H9 (cell line): Measurements from ENCODE around the gene CCNJL. TPM values are rescaled to one million over a fixed set of nuclear protein-coding genes. Genes with fewer than 3 reads are reported as not detected.

Experiments
- DNase-seq: peaks from one replicate; pipeline ENCODE4 v3.0.0-alpha.2; 2017
- H2AFZ ChIP-seq: one replicate; pipeline ENCODE4 v1.6.1; 2013; ENCODE audit warnings: mild to moderate bottlenecking, low read length, control low read depth, moderate library complexity
- H2AK5ac ChIP-seq: 2 replicates; pipeline ENCODE4 v1.6.1; 2013; ENCODE audit warnings: low read length, control low read depth, mixed read lengths; ENCODE audit not compliant: insufficient read length
- H2BK120ac ChIP-seq: one replicate; pipeline ENCODE4 v1.6.1; 2013; ENCODE audit warnings: low read depth, mild to moderate bottlenecking, low read length, control low read depth, inconsistent platforms; ENCODE audit not compliant: poor library complexity, severe bottlenecking
- H2BK12ac ChIP-seq: 2 replicates; pipeline ENCODE4 v1.6.1; 2013; ENCODE audit warnings: low read length, control low read depth, mixed read lengths, low read depth; ENCODE audit not compliant: insufficient read length
- H2BK15ac ChIP-seq: 2 replicates; pipeline ENCODE4 v1.6.1; 2013; ENCODE audit warnings: low read depth, low read length, control low read depth
- H2BK20ac ChIP-seq: one replicate; pipeline ENCODE4 v1.6.1; 2013; ENCODE audit warnings: low read depth, mild to moderate bottlenecking, low read length, control low read depth, inconsistent platforms; ENCODE audit not compliant: poor library complexity, severe bottlenecking
- H2BK5ac ChIP-seq: 2 replicates; pipeline ENCODE4 v1.6.1; 2013; ENCODE audit warnings: low read length, control low read depth, mixed read lengths; ENCODE audit not compliant: insufficient read length
- H3K14ac ChIP-seq: 2 replicates; pipeline ENCODE4 v1.6.1; 2013; ENCODE audit warnings: low read length, control low read depth; ENCODE audit not compliant: insufficient read depth
- H3K18ac ChIP-seq: 2 replicates; pipeline ENCODE4 v1.6.1; 2013; ENCODE audit warnings: low read depth, mild to moderate bottlenecking, mixed read lengths, low read length, control low read depth; ENCODE audit not compliant: insufficient read length
- H3K23ac ChIP-seq: 2 replicates; pipeline ENCODE4 v1.6.1; 2013; ENCODE audit warnings: low read length, control low read depth, mixed read lengths, low read depth; ENCODE audit not compliant: insufficient read length
- H3K23me2 ChIP-seq: 2 replicates; pipeline ENCODE4 v1.6.1; 2013; ENCODE audit warnings: low read depth, mild to moderate bottlenecking, mixed read lengths, low read length, control low read depth; ENCODE audit not compliant: insufficient read length, poor library complexity, severe bottlenecking
- H3K27ac ChIP-seq: 2 replicates; pipeline ENCODE4 v1.5.1; 2013; ENCODE audit warnings: low read length, control low read depth, mixed read lengths, low read depth; ENCODE audit not compliant: insufficient read length
- H3K27me3 ChIP-seq: 2 replicates; pipeline ENCODE4 v1.6.1; 2013; ENCODE audit warnings: low read length, control low read depth, inconsistent platforms; ENCODE audit not compliant: insufficient read depth
- H3K4ac ChIP-seq: 2 replicates; pipeline ENCODE4 v1.6.1; 2013; ENCODE audit warnings: low read depth, mild to moderate bottlenecking, control low read depth, inconsistent platforms, low read length, moderate library complexity
- H3K4me1 ChIP-seq: 2 replicates; pipeline ENCODE4 v1.6.1; 2013; ENCODE audit warnings: low read length, control low read depth, inconsistent platforms; ENCODE audit not compliant: insufficient read depth
- H3K4me2 ChIP-seq: 2 replicates; pipeline ENCODE4 v1.6.1; 2013; ENCODE audit warnings: low read length, control low read depth, mixed read lengths; ENCODE audit not compliant: insufficient read length, insufficient read depth
- H3K56ac ChIP-seq: 2 replicates; pipeline ENCODE4 v1.6.1; 2013; ENCODE audit warnings: low read depth, mild to moderate bottlenecking, mixed read lengths, low read length, control low read depth; ENCODE audit not compliant: insufficient read length
- H3K79me1 ChIP-seq: 2 replicates; pipeline ENCODE4 v1.6.1; 2013; ENCODE audit warnings: low read depth, mild to moderate bottlenecking, moderate library complexity, low read length, control low read depth, inconsistent platforms; ENCODE audit not compliant: insufficient read depth, poor library complexity, severe bottlenecking
- H3K79me2 ChIP-seq: 2 replicates; pipeline ENCODE4 v1.6.1; 2013; ENCODE audit warnings: low read length, control low read depth, inconsistent platforms; ENCODE audit not compliant: insufficient read depth
- H3K9ac ChIP-seq: 2 replicates; pipeline ENCODE4 v1.6.1; 2013; ENCODE audit warnings: low read length, control low read depth, mixed read lengths; ENCODE audit not compliant: insufficient read length; ENCODE audit errors: extremely low read depth
- H3K9me3 ChIP-seq: one replicate; pipeline ENCODE4 v1.6.1; 2013; ENCODE audit warnings: low read depth, low read length, inconsistent platforms; ENCODE audit not compliant: control insufficient read depth
- H3T11ph ChIP-seq: one replicate; pipeline ENCODE4 v1.6.1; 2013; ENCODE audit warnings: mild to moderate bottlenecking, low read length, control low read depth, inconsistent platforms
- H4K20me1 ChIP-seq: one replicate; pipeline ENCODE4 v1.6.1; 2013; ENCODE audit not compliant: control insufficient read depth, insufficient read length, insufficient read depth
- H4K5ac ChIP-seq: 2 replicates; pipeline ENCODE4 v1.6.1; 2013; ENCODE audit warnings: low read depth, mild to moderate bottlenecking, mixed read lengths, low read length, control low read depth; ENCODE audit not compliant: insufficient read length
- H4K8ac ChIP-seq: replicated peaks from 2 replicates; pipeline ENCODE4 v1.6.1; 2013; ENCODE audit warnings: low read length, control low read depth, mixed read lengths, low read depth; ENCODE audit not compliant: insufficient read length
- H4K91ac ChIP-seq: 2 replicates; pipeline ENCODE4 v1.6.1; 2013; ENCODE audit warnings: low read depth, mild to moderate bottlenecking, moderate library complexity, mixed read lengths, low read length, control low read depth; ENCODE audit not compliant: insufficient read length
- H3K27ac Mint-ChIP-seq, 3 experiments: 2 replicates in 2 of 3; 3 replicates in 1 of 3; pipeline ENCODE4 v1.8.0; 2020 to 2021; ENCODE audit warnings: mixed read lengths in 3 of 3, mild to moderate bottlenecking in 1 of 3, moderate library complexity in 1 of 3
- H3K27me3 Mint-ChIP-seq: 2 replicates; pipeline ENCODE4 v1.8.0; 2021; ENCODE audit warnings: low read depth, mild to moderate bottlenecking, moderate library complexity, mixed read lengths
- H3K36me3 Mint-ChIP-seq, 3 experiments: 2 replicates in 2 of 3; 3 replicates in 1 of 3; pipeline ENCODE4 v1.8.0; 2020 to 2021; ENCODE audit warnings: low read depth in 3 of 3, mixed read lengths in 3 of 3; ENCODE audit not compliant: insufficient read depth in 1 of 3
- H3K4me1 Mint-ChIP-seq, 2 experiments: 2 replicates each; pipeline ENCODE4 v1.8.0; 2020; ENCODE audit warnings: mixed read lengths in 2 of 2
- H3K4me3 Mint-ChIP-seq, 2 experiments: 2 replicates in 1 of 2; 3 replicates in 1 of 2; pipeline ENCODE4 v1.8.0; 2020 to 2021; ENCODE audit warnings: mild to moderate bottlenecking in 2 of 2, mixed read lengths in 2 of 2, moderate library complexity in 1 of 2
- H3K9me3 Mint-ChIP-seq, 2 experiments: 2 replicates in 1 of 2; 3 replicates in 1 of 2; pipeline ENCODE4 v1.8.0; 2020; ENCODE audit warnings: mild to moderate bottlenecking in 2 of 2, mixed read lengths in 2 of 2, moderate library complexity in 1 of 2
- CTCF ChIP-seq: fragments of 200-600 bp; sonication (generic); conservative IDR thresholded peaks from 3 replicates; pipeline ENCODE4 v1.8.0; 2021; ENCODE audit warnings: antibody characterized with exemption, mild to moderate bottlenecking
- WGBS: extraction: QIAGEN DNeasy Blood & Tissue Kit; methylation state at CpG from one replicate; pipeline ENCODE4 v1.1.7; 2013; ENCODE audit warnings: missing lambda C conversion rate, low lambda C conversion rate, mixed read lengths; ENCODE audit not compliant: insufficient read length; ENCODE audit errors: extremely low coverage; 5-methylcytosine and 5-hydroxymethylcytosine counted together
- long read RNA-seq: library from polyadenylated mRNA; unstranded; transcript quantifications from one replicate; pipeline ENCODE4 v2.0.0, GENCODE V29; 2020
- total RNA-seq: library from RNA; stranded (reverse); gene quantifications from 2 replicates; pipeline ENCODE4 v1.2.1, GENCODE V29; 2021

The CCNJL gene, protein sequence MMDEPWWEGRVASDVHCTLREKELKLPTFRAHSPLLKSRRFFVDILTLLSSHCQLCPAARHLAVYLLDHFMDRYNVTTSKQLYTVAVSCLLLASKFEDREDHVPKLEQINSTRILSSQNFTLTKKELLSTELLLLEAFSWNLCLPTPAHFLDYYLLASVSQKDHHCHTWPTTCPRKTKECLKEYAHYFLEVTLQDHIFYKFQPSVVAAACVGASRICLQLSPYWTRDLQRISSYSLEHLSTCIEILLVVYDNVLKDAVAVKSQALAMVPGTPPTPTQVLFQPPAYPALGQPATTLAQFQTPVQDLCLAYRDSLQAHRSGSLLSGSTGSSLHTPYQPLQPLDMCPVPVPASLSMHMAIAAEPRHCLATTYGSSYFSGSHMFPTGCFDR
- 26.9 and 29.7 TPM in 2 replicates for total RNA-seq
- long read RNA-seq, transcript CCNJL-201 (6 exons, 3,171 nt) = major isoform, 16 of 41 reads
- long read RNA-seq, partial matches to known transcripts = 16 of 41 reads
- long read RNA-seq, other reads (novel, unspliced or antisense) = 8 of 41 reads

DNA sequence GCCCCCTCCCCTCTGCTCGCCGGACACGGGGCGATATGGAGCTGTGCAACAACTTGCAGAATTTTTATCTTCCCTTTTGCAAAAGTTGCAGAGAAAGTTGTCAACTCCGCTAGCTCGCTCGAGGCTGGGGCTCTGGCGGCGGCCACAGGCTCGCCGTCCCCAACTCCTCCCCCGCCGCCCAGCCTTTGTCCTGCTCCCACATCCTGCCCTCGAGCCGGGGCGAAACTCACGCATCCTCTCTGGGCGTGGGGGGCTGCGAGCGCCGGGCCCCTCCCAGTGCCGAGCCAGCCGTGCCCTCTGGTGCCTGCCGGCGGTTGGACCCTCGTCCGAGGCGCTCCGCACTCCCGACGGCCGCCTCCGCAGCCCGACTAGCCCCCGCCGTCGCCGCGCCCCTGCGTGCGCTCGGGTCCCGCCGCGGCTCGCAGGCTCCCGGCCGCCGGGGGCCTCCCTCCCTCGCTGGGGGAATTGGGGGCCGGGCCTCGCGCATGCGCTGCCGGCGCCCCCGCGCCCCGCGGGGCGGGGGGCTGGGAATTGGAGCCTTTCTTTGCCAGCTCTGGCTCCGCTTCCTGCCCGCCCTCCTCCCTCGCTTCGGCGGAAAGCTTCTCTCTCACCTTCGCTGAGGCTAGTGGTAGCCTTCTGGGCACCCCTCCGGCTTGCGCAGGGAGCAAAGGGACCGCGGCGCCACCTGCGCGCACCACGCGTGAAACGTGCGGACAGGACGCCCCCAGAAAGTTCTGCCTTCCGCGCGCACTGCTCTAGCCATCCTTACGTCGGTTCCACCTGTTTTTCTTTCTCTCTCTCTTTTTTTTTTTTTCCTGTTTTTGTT lies at the start of gene CCNJL:
Gene CCNJL (minus strand): TSS at position 431 of the 826 bp plus-strand sequence. CDS start 641 bp downstream, outside the sequence.
- Mint-ChIP-seq H3K4me3 (peak within 1 kb of the TSS; percentile 89 to 94), H3K9me3 (no peaks in the 10 kb centered on the region; a peak in 3 of 5 replicates), H3K4me1 (peaks cover 36 to 45% of the 10 kb centered on the region in 2 experiments), H3K27me3 (no peaks in the 10 kb centered on the region; the same call in 1 of the 2 replicates), H3K36me3 (peaks cover 23 to 26% (median 24%) of the 10 kb centered on the region in 3 experiments; a peak in 6 of 7 replicates), H3K27ac (peak within 1 kb of the TSS; percentile 91 to 94 (median 93))
- peak within 1 kb of the TSS; percentile 87 for H3K9ac ChIP-seq
- DNase-seq = peak; percentile 87
- no peak within 1 kb of the TSS for H4K91ac ChIP-seq
- peak within 1 kb of the TSS; percentile 93 for H3K18ac ChIP-seq
- H3K4me2 ChIP-seq = peak within 1 kb of the TSS; percentile 84
- H4K8ac ChIP-seq = no peak within 1 kb of the TSS
- H2BK5ac ChIP-seq = peak within 1 kb of the TSS; percentile 22
- H2AK5ac ChIP-seq = no peak within 1 kb of the TSS
- H3K4me1 ChIP-seq = peaks cover 10% of the 10 kb centered on the region
- H3K23me2 ChIP-seq = peaks cover 12% of the 10 kb centered on the region
- peak within 1 kb of the TSS; percentile 94 for H3K14ac ChIP-seq
- H2AFZ ChIP-seq = peak within 1 kb of the TSS; percentile 95
- TF ChIP-seq CTCF = no peak
- no peaks in the 10 kb centered on the region for H3K27me3 ChIP-seq
- no peak within 1 kb of the TSS for H2BK12ac ChIP-seq
- H3K27ac ChIP-seq = peak within 1 kb of the TSS; percentile 29
- no peak within 1 kb of the TSS for H3K23ac ChIP-seq
- no peak within 1 kb of the TSS for H2BK20ac ChIP-seq
- H4K5ac ChIP-seq = no peak within 1 kb of the TSS
- no peak within 1 kb of the TSS for H3T11ph ChIP-seq
- H4K20me1 ChIP-seq = no peaks in the 10 kb centered on the region
- no peaks in the 10 kb centered on the region for H3K9me3 ChIP-seq
- WGBS = no CpG with 5 or more reads among the region's 84 CpGs
- H3K79me1 ChIP-seq = no peaks in the 10 kb centered on the region
- H3K4ac ChIP-seq = no peak within 1 kb of the TSS; the same call in 1 of the 2 replicates
- no peak within 1 kb of the TSS for H2BK120ac ChIP-seq
- H2BK15ac ChIP-seq = 0 out of 2 replicates have a peak within 1 kb of the TSS, but pooled peaks have one; percentile 53
- H3K79me2 ChIP-seq = peaks cover 8% of the 10 kb centered on the region; the same call in 1 of the 2 replicates
- no peak within 1 kb of the TSS for H3K56ac ChIP-seq
